Measurements from ENCODE around the gene SBF1. TPM values are rescaled to one million over a fixed set of nuclear protein-coding genes. Genes with fewer than 3 reads are reported as not detected.

The SBF1 gene
- total and polyA plus RNA-seq, 2 donors (not counting 1 experiment from before 2014, with no cell fraction given), result 13.5 to 75.8 TPM

- H4K20me1 ChIP-seq (ENCODE audit: control insufficient read depth, extremely low read depth, insufficient read depth, low read length), result no peaks in the 10 kb centered on the region
- TF ChIP-seq EZH2 (IDR thresholded peaks at IDR 0.05; ENCODE audit: low read length, missing control alignments) (no peak), CTCF (conservative IDR thresholded peaks at IDR 0.05 in 1 of 2, IDR thresholded peaks at IDR 0.05 in 1 of 2; ENCODE audit: low read depth in 1 of 2, low read length in 2 of 2) (no peak)
- H3K9me3 ChIP-seq (ENCODE audit: control insufficient read depth, insufficient read depth, low read depth, low read length), result no peaks in the 10 kb centered on the region
- DNase-seq (ENCODE audit: low read depth in 2 of 2), result no peak
- no peaks in the 10 kb centered on the region for H3K36me3 ChIP-seq (ENCODE audit: control insufficient read depth, insufficient read depth, low read length)
- no peak overlapping the region for H3K4me2 ChIP-seq (ENCODE audit: extremely low read depth, insufficient read depth, low read length)
- no peak overlapping the region for H3K27ac ChIP-seq (ENCODE audit: insufficient read depth, low read length)
- no peak overlapping the region for H3K9ac ChIP-seq (ENCODE audit: insufficient read depth, low read length)
- no peak overlapping the region for H3K4me3 ChIP-seq (replicated peaks in 1 of 4; ENCODE audit: control extremely low read depth in 1 of 4, insufficient read depth in 1 of 4, low read depth in 3 of 4, low read length in 4 of 4)
- no peaks in the 10 kb centered on the region for H3K79me2 ChIP-seq (ENCODE audit: control insufficient read depth, insufficient read depth, low read length)
- H3K4me1 ChIP-seq (ENCODE audit: control insufficient read depth, extremely low read depth, insufficient read depth, low read length), result peaks cover 3% of the 10 kb centered on the region
- no peak overlapping the region for H2AFZ ChIP-seq (ENCODE audit: low read length)
- peaks cover 32% of the 10 kb centered on the region for H3K27me3 ChIP-seq (ENCODE audit: control insufficient read depth, insufficient read depth, low read length)
Observed at GRCh38 chr22:50479721-50480120, 4.9 kb upstream of the SBF1 start.

DNA sequence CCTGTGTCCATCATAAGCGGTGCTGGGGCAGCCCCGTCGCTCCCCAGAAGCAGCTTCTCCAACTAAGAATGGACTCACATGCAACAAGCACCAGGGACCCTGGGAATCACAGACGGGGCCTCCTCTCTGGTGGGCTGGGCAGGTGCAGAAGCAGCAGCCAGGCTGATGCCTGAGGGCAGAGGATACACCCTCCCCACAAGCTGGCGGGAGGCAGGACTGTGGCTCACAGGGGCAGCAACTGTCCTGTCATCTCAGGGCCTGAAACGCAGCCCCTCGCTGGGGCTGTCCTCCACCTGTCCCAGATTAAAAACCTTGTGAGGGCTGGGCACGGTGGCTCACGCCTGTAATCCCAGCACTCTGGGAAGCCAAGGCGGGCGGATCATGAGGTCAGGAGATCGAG is 3.1 kb upstream of the SBF1 start:
- Histone ChIP-seq H3K27me3 (ENCODE audit: control insufficient read depth, insufficient read depth, low read length) (peaks cover 25% of the 10 kb centered on the region), H4K20me1 (ENCODE audit: control insufficient read depth, extremely low read depth, insufficient read depth, low read length) (peaks cover 3% of the 10 kb centered on the region), H3K27ac (ENCODE audit: insufficient read depth, low read length) (no peak overlapping the region), H3K79me2 (ENCODE audit: control insufficient read depth, insufficient read depth, low read length) (peaks cover 13% of the 10 kb centered on the region), H3K9ac (ENCODE audit: insufficient read depth, low read length) (no peak overlapping the region), H3K36me3 (ENCODE audit: control insufficient read depth, insufficient read depth, low read length) (no peaks in the 10 kb centered on the region), H3K4me1 (ENCODE audit: control insufficient read depth, extremely low read depth, insufficient read depth, low read length) (peaks cover 12% of the 10 kb centered on the region), H3K4me2 (ENCODE audit: extremely low read depth, insufficient read depth, low read length) (no peak overlapping the region), H3K9me3 (ENCODE audit: control insufficient read depth, insufficient read depth, low read depth, low read length) (no peaks in the 10 kb centered on the region), H2AFZ (ENCODE audit: low read length) (no peak overlapping the region), H3K4me3 (replicated peaks in 1 of 4; ENCODE audit: control extremely low read depth in 1 of 4, insufficient read depth in 1 of 4, low read depth in 3 of 4, low read length in 4 of 4) (no peak overlapping the region)
- TF ChIP-seq EZH2 (IDR thresholded peaks at IDR 0.05; ENCODE audit: low read length, missing control alignments) (no peak), CTCF (conservative IDR thresholded peaks at IDR 0.05 in 1 of 2, IDR thresholded peaks at IDR 0.05 in 1 of 2; ENCODE audit: low read depth in 1 of 2, low read length in 2 of 2) (no peak)
- no peak for DNase-seq (ENCODE audit: low read depth in 2 of 2)

DNA sequence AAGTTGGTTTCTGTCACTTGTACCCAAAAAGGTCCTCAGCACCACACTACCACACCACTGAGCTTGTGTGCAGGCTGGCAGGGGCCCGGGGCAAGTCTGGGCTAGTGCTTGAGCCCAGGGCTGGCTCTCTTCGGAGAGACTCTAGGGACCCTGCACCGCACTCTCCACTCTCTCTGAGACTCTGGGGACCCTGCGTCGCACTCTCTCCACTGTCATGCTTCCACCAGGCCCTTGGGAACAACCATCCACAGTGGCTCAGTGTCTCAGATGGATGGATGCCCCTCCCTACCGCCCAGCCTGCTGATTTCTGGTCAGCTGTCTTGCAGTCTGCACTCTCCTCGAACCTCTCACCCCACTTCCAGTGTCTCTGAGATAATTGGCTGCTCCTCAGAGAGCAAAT is 2.0 kb upstream of the SBF1 start:
- peaks cover 2% of the 10 kb centered on the region for H3K36me3 ChIP-seq (ENCODE audit: control insufficient read depth, insufficient read depth, low read length)
- H3K4me3 ChIP-seq (replicated peaks in 1 of 4; ENCODE audit: control extremely low read depth in 1 of 4, insufficient read depth in 1 of 4, low read depth in 3 of 4, low read length in 4 of 4), result no peak overlapping the region
- H3K4me1 ChIP-seq (ENCODE audit: control insufficient read depth, extremely low read depth, insufficient read depth, low read length), result peaks cover 12% of the 10 kb centered on the region
- no peak overlapping the region for H3K27ac ChIP-seq (ENCODE audit: insufficient read depth, low read length)
- DNase-seq (ENCODE audit: low read depth in 2 of 2), result no peak
- no peaks in the 10 kb centered on the region for H3K9me3 ChIP-seq (ENCODE audit: control insufficient read depth, insufficient read depth, low read depth, low read length)
- H4K20me1 ChIP-seq (ENCODE audit: control insufficient read depth, extremely low read depth, insufficient read depth, low read length), result peaks cover 3% of the 10 kb centered on the region
- H2AFZ ChIP-seq (ENCODE audit: low read length), result no peak overlapping the region
- peaks cover 16% of the 10 kb centered on the region for H3K27me3 ChIP-seq (ENCODE audit: control insufficient read depth, insufficient read depth, low read length)
- no peak overlapping the region for H3K9ac ChIP-seq (ENCODE audit: insufficient read depth, low read length)
- TF ChIP-seq CTCF (conservative IDR thresholded peaks at IDR 0.05 in 1 of 2, IDR thresholded peaks at IDR 0.05 in 1 of 2; ENCODE audit: low read depth in 1 of 2, low read length in 2 of 2) (no peak), EZH2 (IDR thresholded peaks at IDR 0.05; ENCODE audit: low read length, missing control alignments) (no peak)
- H3K4me2 ChIP-seq (ENCODE audit: extremely low read depth, insufficient read depth, low read length), result no peak overlapping the region
- H3K79me2 ChIP-seq (ENCODE audit: control insufficient read depth, insufficient read depth, low read length), result peaks cover 23% of the 10 kb centered on the region
